ENCODE data around the gene QPRT.

- no peak for TF ChIP-seq SUZ12 (IDR thresholded peaks at IDR 0.05)
- TF ChIP-seq HDGF (IDR thresholded peaks at IDR 0.05; ENCODE audit: borderline replicate concordance) = no peak
- TF ChIP-seq SP1 (IDR thresholded peaks at IDR 0.05) = no peak
- no peak for TF ChIP-seq BHLHE40 (IDR thresholded peaks at IDR 0.05; ENCODE audit: borderline replicate concordance)
- no peak for TF ChIP-seq NFRKB (IDR thresholded peaks at IDR 0.05)
- TF ChIP-seq TARDBP (IDR thresholded peaks at IDR 0.05) = no peak
- TF ChIP-seq FOXM1 (IDR thresholded peaks at IDR 0.05; ENCODE audit: borderline replicate concordance) = no peak
- TF ChIP-seq ELF4 (IDR thresholded peaks at IDR 0.05) = no peak
- TF ChIP-seq ZNF384 (IDR thresholded peaks at IDR 0.05) = no peak
- TF ChIP-seq PKNOX1 (IDR thresholded peaks at IDR 0.05) = no peak
Observed at GRCh38 chr16:29644338-29644857, 34.6 kb upstream of the QPRT start.
